GM19099 (cell line): Measurements from ENCODE around the gene CPT1B.
A peak's percentile ranks its signal among the peaks of the same experiment; 100 is the strongest.

Experiments used
- POLR2A ChIP-seq: IDR thresholded peaks from 3 replicates; pipeline ENCODE4 v1.6.1; 2011; ENCODE audit warnings: low read depth; ENCODE audit not compliant: insufficient read length; ENCODE audit errors: extremely low read depth

The CPT1B gene

GRCh38 chr22:50601669-50602337, 23.6 kb upstream of the CPT1B start:
- TF ChIP-seq POLR2A: no peak

GRCh38 chr22:50600967-50601668, 22.9 kb upstream of the CPT1B start:
- TF ChIP-seq POLR2A: no peak

GRCh38 chr22:50600538-50600937, 22.3 kb upstream of the CPT1B start, which contains the start of gene MAPK8IP2:
TSS of gene MAPK8IP2 (plus strand) at chr22:50600793. CDS start at chr22:50600819, 26 bp downstream.
- no peak for TF ChIP-seq POLR2A

- no peak for TF ChIP-seq POLR2A
Measured at GRCh38 chr22:50599816-50600455, 21.7 kb upstream of the CPT1B start.

GRCh38 chr22:50597097-50597496, 18.9 kb upstream of the CPT1B start:
- TF ChIP-seq POLR2A: no peak

GRCh38 chr22:50595189-50595588, 17.0 kb upstream of the CPT1B start:
- no peak for TF ChIP-seq POLR2A

- TF ChIP-seq POLR2A: no peak
Measured at GRCh38 chr22:50587407-50587806, 9.2 kb upstream of the CPT1B start.

GRCh38 chr22:50586416-50586815, 8.2 kb upstream of the CPT1B start:
- TF ChIP-seq POLR2A: no peak

GRCh38 chr22:50585781-50586180, 7.6 kb upstream of the CPT1B start:
- TF ChIP-seq POLR2A: no peak

- TF ChIP-seq POLR2A: no peak
Measured at GRCh38 chr22:50585238-50585637, 7.0 kb upstream of the CPT1B start.

GRCh38 chr22:50584106-50585096, 6.2 kb upstream of the CPT1B start:
- TF ChIP-seq POLR2A: no peak

GRCh38 chr22:50583294-50583861, 5.2 kb upstream of the CPT1B start:
- TF ChIP-seq POLR2A: no peak

- TF ChIP-seq POLR2A: peak; percentile 84
Measured at GRCh38 chr22:50582493-50583293, 4.5 kb upstream of the CPT1B start, which contains the start of gene CHKB. TSS of gene CHKB (minus strand) at chr22:50582849. CDS start at chr22:50582781, 68 bp downstream.

GRCh38 chr22:50581950-50582492, 3.8 kb upstream of the CPT1B start:
- TF ChIP-seq POLR2A: no peak
